Endothelial cell of umbilical vein (primary cell): ENCODE data around the gene MED23. TPM values are rescaled to one million over a fixed set of nuclear protein-coding genes. Genes with fewer than 3 reads are reported as not detected.

Source experiments
- BruUV-seq: library from RNA; stranded (reverse); fragments of 400-500 nt; replicated peaks from 2 replicates; lab custom pipeline; 2021; lab: Mats Ljungman, UMichigan
- CTCF ChIA-PET: fragments of 300-600, 350-600 bp; sonication (Branson Sonifier 250); formaldehyde crosslinking; loops from one replicate; lab custom pipeline; 2021; ENCODE audit warnings: antibody characterized with exemption, inconsistent platforms; lab: Charles Lee
- POLR2A ChIA-PET: fragments of 300-600, 350-600 bp; sonication (Branson Sonifier 250); formaldehyde crosslinking; loops from one replicate; lab custom pipeline; 2021; ENCODE audit warnings: antibody characterized with exemption, inconsistent platforms; lab: Charles Lee
- DNase-seq: peaks from one replicate; pipeline ENCODE4 v3.0.0-alpha.2; 2011; ENCODE audit warnings: low read depth, low spot score
- FAIRE-seq: peaks from 2 replicates; lab custom pipeline; 2011; peaks lifted over from hg19 to GRCh38; lab: Jason Lieb, UNC
- H2AFZ ChIP-seq: 2 replicates; pipeline ENCODE4 v1.6.0; 2012; ENCODE audit warnings: low read depth, low read length, control low read depth, inconsistent platforms
- H3K27ac ChIP-seq: 2 replicates; pipeline ENCODE4 v1.5.1; 2011; ENCODE audit warnings: low read depth, mild to moderate bottlenecking, control low read depth, low read length, moderate library complexity; ENCODE audit not compliant: insufficient read depth
- H3K27me3 ChIP-seq, 2 experiments: 2 replicates each; pipeline versions ENCODE4 v1.6.0 to v1.6.1; 2011; ENCODE audit warnings: low read length in 2 of 2, mixed read lengths in 1 of 2; ENCODE audit not compliant: control insufficient read depth in 2 of 2, insufficient read depth in 2 of 2
- H3K36me3 ChIP-seq, 2 experiments: 2 replicates in 1 of 2; 3 replicates in 1 of 2; pipeline ENCODE4 v1.5.1; 2011; ENCODE audit warnings: low read length in 2 of 2, mild to moderate bottlenecking in 1 of 2, moderate library complexity in 1 of 2; ENCODE audit not compliant: control insufficient read depth in 2 of 2, insufficient read depth in 2 of 2; ENCODE audit errors: extremely low read depth in 1 of 2
- H3K4me1 ChIP-seq: 3 replicates; pipeline ENCODE4 v1.5.1; 2011; ENCODE audit warnings: mild to moderate bottlenecking, low read length; ENCODE audit not compliant: control insufficient read depth, insufficient read depth; ENCODE audit errors: extremely low read depth
- H3K4me2 ChIP-seq: 2 replicates; pipeline ENCODE4 v1.6.1; 2011; ENCODE audit warnings: low read length, control low read depth, mixed read lengths; ENCODE audit not compliant: insufficient read depth
- H3K4me3 ChIP-seq, 3 experiments: fragments of 200-600 bp in 1 of 3; sonication (generic), shearing (Covaris generic) in 1 of 3; replicated peaks in 1 of 3; 2 replicates each; pipeline ENCODE4 v1.5.1; 2011 to 2016; ENCODE audit warnings: control low read depth in 3 of 3, low read length in 3 of 3, mild to moderate bottlenecking in 2 of 3, inconsistent platforms in 1 of 3, low read depth in 1 of 3, moderate library complexity in 1 of 3; ENCODE audit not compliant: insufficient read depth in 1 of 3
- H3K79me2 ChIP-seq: 2 replicates; pipeline ENCODE4 v1.6.0; 2012; ENCODE audit warnings: low read length, inconsistent platforms; ENCODE audit not compliant: control insufficient read depth, insufficient read depth
- H3K9ac ChIP-seq: replicated peaks from 2 replicates; pipeline ENCODE3; 2011; ENCODE audit warnings: low read length, control low read depth; ENCODE audit not compliant: insufficient read depth; ENCODE audit errors: extremely low read depth
- H3K9me1 ChIP-seq: replicated peaks from 3 replicates; pipeline ENCODE4 v1.6.0; 2011; ENCODE audit warnings: mild to moderate bottlenecking, low read length; ENCODE audit not compliant: control insufficient read depth, insufficient read depth; ENCODE audit errors: extremely low read depth
- H3K9me3 ChIP-seq: replicated peaks from 2 replicates; pipeline ENCODE4 v1.5.1; 2012; ENCODE audit warnings: low read length, inconsistent platforms; ENCODE audit not compliant: control insufficient read depth, insufficient read depth
- H4K20me1 ChIP-seq: replicated peaks from 2 replicates; pipeline ENCODE3; 2011; ENCODE audit warnings: mild to moderate bottlenecking, low read length; ENCODE audit not compliant: control insufficient read depth, insufficient read depth; ENCODE audit errors: extremely low read depth
- CTCF ChIP-seq, 2 donors: IDR thresholded peaks; 1 replicate in 1 of 2; 2 replicates in 1 of 2; pipeline ENCODE4 v1.5.1; 2011; ENCODE audit warnings: low read length in 2 of 2, mild to moderate bottlenecking in 2 of 2, moderate library complexity in 2 of 2, control low read depth in 1 of 2, inconsistent platforms in 1 of 2, low read depth in 1 of 2; ENCODE audit not compliant: insufficient read depth in 1 of 2; ENCODE audit errors: extremely low read depth in 1 of 2
- EZH2 ChIP-seq: IDR thresholded peaks from 2 replicates; pipeline ENCODE4 v1.6.1; 2012; ENCODE audit warnings: borderline replicate concordance, low read depth, mild to moderate bottlenecking, moderate library complexity, low read length, inconsistent platforms; ENCODE audit not compliant: severe bottlenecking
- FOS ChIP-seq: IDR thresholded peaks from 2 replicates; pipeline ENCODE4 v1.6.1; 2011; ENCODE audit warnings: mild to moderate bottlenecking, low read length, moderate library complexity, borderline replicate concordance; ENCODE audit not compliant: insufficient read depth
- GATA2 ChIP-seq: IDR thresholded peaks from 2 replicates; pipeline ENCODE4 v1.7.0; 2011; ENCODE audit warnings: low read depth, mild to moderate bottlenecking, moderate library complexity, mixed read lengths, low read length; ENCODE audit not compliant: insufficient read length, insufficient read depth
- JUN ChIP-seq: IDR thresholded peaks from 2 replicates; pipeline ENCODE4 v1.6.1; 2011; ENCODE audit warnings: borderline replicate concordance, low read depth; ENCODE audit not compliant: insufficient read length, insufficient read depth
- MYC ChIP-seq: IDR thresholded peaks from one replicate; pipeline ENCODE4 v1.6.1; 2011; ENCODE audit warnings: mild to moderate bottlenecking, low read depth, low read length
- POLR2A ChIP-seq: IDR thresholded peaks from 2 replicates; pipeline ENCODE4 v1.6.1; 2012; ENCODE audit warnings: low read depth, mild to moderate bottlenecking, control low read depth, low read length
- POLR2AphosphoS5 ChIP-seq: IDR thresholded peaks from 2 replicates; pipeline ENCODE4 v1.6.1; 2012; ENCODE audit warnings: low read depth, mild to moderate bottlenecking, control low read depth, low read length, moderate library complexity; ENCODE audit not compliant: insufficient read depth
- dilution Hi-C: fragments of 300-500 bp; cut with MboI; formaldehyde crosslinking; loops from one replicate; pipeline ENCODE4 v1.15.0; 2019; ENCODE audit warnings: low sequenced_read_pairs; ENCODE audit not compliant: extremely low pct_ligation_motif_present
- intact Hi-C: fragments of 100-400 bp; cut with micrococcal nuclease; formaldehyde crosslinking; loops from one replicate; pipeline ENCODE4 v1.10.0; 2022
- polyA plus RNA-seq, 4 experiments: library from polyadenylated mRNA; depleted of rRNA in 3 of 4; stranded (reverse) in 3 of 4; unstranded in 1 of 4; fragments of >200 nt; gene quantifications; 2 replicates each; pipeline versions ENCODE4 v1.2.1 to v1.2.3, GENCODE V29; 2011 to 2012; ENCODE audit warnings: missing spikeins in 1 of 4
- total RNA-seq: library from RNA; stranded (reverse); gene quantifications from 2 replicates; pipeline ENCODE4 v1.2.3, GENCODE V29; 2021
- TF ChIP-seq, protein P1 (sequence below): IDR thresholded peaks from 2 replicates; pipeline ENCODE4 v1.6.1; 2011; ENCODE audit not compliant: insufficient read depth, insufficient read length

Gene MED23
- total and polyA plus RNA-seq, 2 donors (not counting 3 experiments of a cell fraction or from before 2014, with no cell fraction given), result 17.9 to 29.5 TPM

DNA sequence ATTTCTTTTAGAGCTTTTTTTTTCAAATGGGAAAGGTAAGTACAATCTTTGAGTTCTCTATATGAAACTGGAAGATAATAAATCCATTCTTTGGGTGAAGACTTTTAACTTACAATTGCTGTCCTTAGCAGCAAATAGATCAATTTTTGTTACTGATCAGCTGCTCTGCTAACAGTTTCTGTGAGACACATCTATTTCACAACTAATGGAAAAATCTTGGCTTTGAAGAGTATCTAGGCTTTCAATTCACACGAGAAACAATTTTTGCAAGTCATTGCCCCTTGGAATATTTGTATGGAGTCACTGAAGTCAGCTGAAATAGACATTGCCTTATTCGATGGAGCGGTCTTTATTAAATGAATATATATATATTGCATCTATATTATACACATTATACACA, 75.5 kb downstream of the MED23 start:
- Histone ChIP-seq H3K9me3 (no peaks in the 10 kb centered on the region), H3K36me3 (no peaks in the 10 kb centered on the region), H3K4me3 (no peak overlapping the region), H3K9me1 (no peaks in the 10 kb centered on the region), H4K20me1 (no peaks in the 10 kb centered on the region), H3K27me3 (no peaks in the 10 kb centered on the region), H2AFZ (no peak overlapping the region), H3K4me1 (no peaks in the 10 kb centered on the region), H3K4me2 (no peak overlapping the region), H3K27ac (no peak overlapping the region), H3K9ac (no peak overlapping the region), H3K79me2 (no peaks in the 10 kb centered on the region)
- intact Hi-C loops (no loop called here), dilution Hi-C loops (no loop called here)
- ChIA-PET CTCF (interaction anchor here (2.0 kb wide), 1 partner anchor 33 kb away, joined by 5 read pairs; no protein-coding TSS in a partner anchor), POLR2A (no interaction called here)
- BruUV-seq, result no TSS peak
- DNase-seq (no peak), FAIRE-seq (no peak)
- no peak for TF ChIP-seq JUN
- no peak for TF ChIP-seq CTCF (IDR thresholded peaks at IDR 0.05; ENCODE audit: extremely low read depth in 1 of 2, insufficient read depth in 1 of 2, low read depth in 1 of 2, low read length in 2 of 2)
- TF ChIP-seq MYC, result no peak
- TF ChIP-seq, protein P1, sequence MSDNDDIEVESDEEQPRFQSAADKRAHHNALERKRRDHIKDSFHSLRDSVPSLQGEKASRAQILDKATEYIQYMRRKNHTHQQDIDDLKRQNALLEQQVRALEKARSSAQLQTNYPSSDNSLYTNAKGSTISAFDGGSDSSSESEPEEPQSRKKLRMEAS, result no peak
- no peak for TF ChIP-seq GATA2
- no peak for TF ChIP-seq FOS
- no peak for TF ChIP-seq POLR2A
- TF ChIP-seq EZH2, result no peak
- no peak for TF ChIP-seq POLR2AphosphoS5
